Measurements from ENCODE around the gene RNF168. TPM values are rescaled to one million over a fixed set of nuclear protein-coding genes. Genes with fewer than 3 reads are reported as not detected.

RNF168 gene
- total RNA-seq, 3 donors from 2014 or later, result 22.9 to 24.8 (median 24.3) TPM

- Histone ChIP-seq H3K27me3 (no peaks in the 10 kb centered on the region), H3K4me3 (no peak overlapping the region), H3K9me3 (no peaks in the 10 kb centered on the region), H3K36me3 (no peaks in the 10 kb centered on the region), H3K27ac (no peak overlapping the region), H3K4me1 (no peaks in the 10 kb centered on the region)
- intact Hi-C loops (cut with DNase I; ENCODE audit: low total_unique reads), result no loop called here
- no peak for TF ChIP-seq POLR2AphosphoS5 (IDR thresholded peaks at IDR 0.05)
- no peak for TF ChIP-seq POLR2A (IDR thresholded peaks at IDR 0.05)
- TF ChIP-seq CTCF (IDR thresholded peaks at IDR 0.05), result no peak
- DNase-seq (ENCODE audit: low spot score in 2 of 2), result no peak
Observed at GRCh38 chr3:196499061-196499460, 4.5 kb downstream of the RNF168 start.

GRCh38 chr3:196498297-196498696, 5.3 kb downstream of the RNF168 start:
- Histone ChIP-seq H3K9me3 (no peaks in the 10 kb centered on the region), H3K27me3 (no peaks in the 10 kb centered on the region), H3K27ac (no peak overlapping the region), H3K4me3 (no peak overlapping the region), H3K36me3 (no peaks in the 10 kb centered on the region), H3K4me1 (no peaks in the 10 kb centered on the region)
- no peak for DNase-seq (ENCODE audit: low spot score in 2 of 2)
- intact Hi-C loops (cut with DNase I; ENCODE audit: low total_unique reads), result no loop called here
- TF ChIP-seq POLR2AphosphoS5 (IDR thresholded peaks at IDR 0.05) (no peak), CTCF (IDR thresholded peaks at IDR 0.05) (no peak), POLR2A (IDR thresholded peaks at IDR 0.05) (no peak)

DNA sequence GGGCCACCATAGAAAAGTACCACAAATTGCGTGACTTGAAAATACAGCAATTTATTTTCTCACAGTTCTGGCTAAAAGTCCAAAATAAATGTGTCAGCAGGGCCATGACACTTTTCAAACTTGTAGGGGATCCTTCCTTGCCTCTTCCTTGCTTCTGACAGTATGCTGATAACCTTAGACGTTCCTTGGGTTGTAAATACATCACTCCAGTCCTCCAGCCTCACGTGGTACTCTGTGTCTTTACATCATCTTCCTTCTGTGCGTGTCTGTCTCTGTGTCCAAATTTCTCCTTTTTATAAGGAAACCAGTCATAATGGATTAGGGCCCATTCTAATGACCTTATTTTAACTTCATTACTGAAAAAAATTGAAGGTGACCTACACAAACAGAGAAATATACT, 7.4 kb downstream of the RNF168 start:
- Histone ChIP-seq H3K4me1 (no peaks in the 10 kb centered on the region), H3K36me3 (no peaks in the 10 kb centered on the region), H3K27ac (no peak overlapping the region), H3K27me3 (no peaks in the 10 kb centered on the region), H3K9me3 (no peaks in the 10 kb centered on the region), H3K4me3 (no peak overlapping the region)
- no peak for DNase-seq (ENCODE audit: low spot score in 2 of 2)
- TF ChIP-seq CTCF (IDR thresholded peaks at IDR 0.05), result no peak
- TF ChIP-seq POLR2A (IDR thresholded peaks at IDR 0.05), result no peak
- TF ChIP-seq POLR2AphosphoS5 (IDR thresholded peaks at IDR 0.05), result no peak
- intact Hi-C loops (cut with DNase I; ENCODE audit: low total_unique reads), result no loop called here

GRCh38 chr3:196493292-196493691, 10.3 kb downstream of the RNF168 start:
- no peak overlapping the region for H3K4me3 ChIP-seq
- H3K27ac ChIP-seq, result no peak overlapping the region
- intact Hi-C loops (cut with DNase I; ENCODE audit: low total_unique reads), result no loop called here
- TF ChIP-seq POLR2A (IDR thresholded peaks at IDR 0.05) (no peak), CTCF (IDR thresholded peaks at IDR 0.05) (no peak), POLR2AphosphoS5 (IDR thresholded peaks at IDR 0.05) (no peak)
- no peaks in the 10 kb centered on the region for H3K36me3 ChIP-seq
- no peaks in the 10 kb centered on the region for H3K9me3 ChIP-seq
- no peaks in the 10 kb centered on the region for H3K4me1 ChIP-seq
- no peak for DNase-seq (ENCODE audit: low spot score in 2 of 2)
- no peaks in the 10 kb centered on the region for H3K27me3 ChIP-seq

DNA sequence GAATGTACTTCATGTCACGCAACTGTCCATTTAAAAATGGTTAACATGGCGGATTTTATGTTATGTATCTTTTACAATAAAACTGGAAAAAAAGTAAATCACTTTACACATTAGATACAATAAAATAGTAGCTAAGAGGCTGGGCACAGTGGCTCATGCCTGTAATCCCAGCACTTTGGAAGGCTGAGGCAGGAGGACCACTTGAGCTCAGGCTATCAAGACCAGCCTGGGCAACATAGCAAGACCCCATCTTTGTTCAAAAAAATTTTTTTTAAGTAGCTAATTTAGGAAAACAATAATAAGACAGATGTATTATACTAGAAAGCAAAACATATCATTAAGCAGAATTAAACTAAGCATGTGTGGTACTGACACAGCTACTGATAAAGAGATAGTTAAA, 11.5 kb downstream of the RNF168 start:
- TF ChIP-seq POLR2AphosphoS5 (IDR thresholded peaks at IDR 0.05) (no peak), CTCF (IDR thresholded peaks at IDR 0.05) (no peak), POLR2A (IDR thresholded peaks at IDR 0.05) (no peak)
- Histone ChIP-seq H3K4me3 (no peak overlapping the region), H3K36me3 (no peaks in the 10 kb centered on the region), H3K27me3 (no peaks in the 10 kb centered on the region), H3K9me3 (no peaks in the 10 kb centered on the region), H3K4me1 (no peaks in the 10 kb centered on the region), H3K27ac (no peak overlapping the region)
- no peak for DNase-seq (ENCODE audit: low spot score in 2 of 2)
- intact Hi-C loops (cut with DNase I; ENCODE audit: low total_unique reads), result no loop called here

All from breast epithelium (tissue), 4 donors.